Measurements from ENCODE around the gene ERCC5. TPM values are rescaled to one million over a fixed set of nuclear protein-coding genes. Genes with fewer than 3 reads are reported as not detected.

ERCC5 gene
- total RNA-seq, 1 experiment from 2014 or later = 37.6 TPM

GRCh38 chr13:102839462-102839861 is 6.4 kb upstream of the ERCC5 start:
- no peak for DNase-seq (ENCODE audit: low read depth)

DNA sequence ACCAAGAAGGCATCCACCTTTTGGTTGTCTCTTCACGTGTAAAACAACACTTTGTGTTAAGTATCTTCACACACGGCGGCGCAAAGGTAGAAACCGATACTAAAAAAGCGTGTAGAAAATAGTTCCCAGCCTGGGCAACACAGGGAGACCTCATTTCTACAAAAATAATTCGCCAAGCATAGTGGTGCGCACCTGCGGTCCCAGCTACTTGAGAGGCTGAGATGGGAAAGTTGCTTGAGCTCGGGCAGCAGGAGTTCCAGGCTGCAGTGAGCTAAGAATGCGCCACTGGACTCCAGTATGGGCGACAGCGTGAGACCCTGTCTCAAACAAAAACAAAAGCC is 573 bp upstream of the ERCC5 start:
- DNase-seq (ENCODE audit: low read depth) = no peak

DNA sequence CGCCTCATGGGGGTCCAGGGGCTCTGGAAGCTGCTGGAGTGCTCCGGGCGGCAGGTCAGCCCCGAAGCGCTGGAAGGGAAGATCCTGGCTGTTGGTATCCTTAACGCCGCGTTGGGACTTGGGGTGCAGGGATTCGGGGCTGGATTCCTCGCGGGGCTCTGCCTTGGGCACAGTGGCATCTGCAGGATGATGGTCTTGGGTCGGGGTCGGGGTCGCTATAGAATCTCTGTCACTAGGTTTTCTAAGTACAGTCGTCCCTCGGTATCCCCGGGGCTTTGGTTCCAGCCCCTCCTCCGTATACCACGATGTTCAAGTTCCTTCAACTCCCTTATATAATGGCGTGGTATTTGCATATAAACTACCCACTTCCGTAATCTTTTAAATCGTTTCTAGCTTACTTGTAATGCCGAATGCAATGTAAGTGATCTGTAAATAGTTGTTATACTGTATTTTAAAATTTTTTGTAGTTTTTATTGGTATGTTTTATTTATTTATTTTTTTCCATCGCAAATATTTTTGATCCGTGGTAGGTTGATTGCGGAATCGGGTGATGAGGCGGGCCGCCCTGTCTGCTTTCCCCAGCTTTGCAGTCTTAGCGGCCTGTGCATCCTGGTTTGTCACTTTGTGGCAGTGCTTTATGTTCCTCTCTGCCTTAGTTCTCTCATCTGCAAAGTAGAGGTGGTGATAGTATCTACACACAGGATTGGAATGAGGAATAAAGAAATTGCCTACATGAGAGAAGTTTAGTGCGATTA is 606 bp downstream of the ERCC5 start:
- peak; percentile 39 for DNase-seq (ENCODE audit: low read depth)

DNA sequence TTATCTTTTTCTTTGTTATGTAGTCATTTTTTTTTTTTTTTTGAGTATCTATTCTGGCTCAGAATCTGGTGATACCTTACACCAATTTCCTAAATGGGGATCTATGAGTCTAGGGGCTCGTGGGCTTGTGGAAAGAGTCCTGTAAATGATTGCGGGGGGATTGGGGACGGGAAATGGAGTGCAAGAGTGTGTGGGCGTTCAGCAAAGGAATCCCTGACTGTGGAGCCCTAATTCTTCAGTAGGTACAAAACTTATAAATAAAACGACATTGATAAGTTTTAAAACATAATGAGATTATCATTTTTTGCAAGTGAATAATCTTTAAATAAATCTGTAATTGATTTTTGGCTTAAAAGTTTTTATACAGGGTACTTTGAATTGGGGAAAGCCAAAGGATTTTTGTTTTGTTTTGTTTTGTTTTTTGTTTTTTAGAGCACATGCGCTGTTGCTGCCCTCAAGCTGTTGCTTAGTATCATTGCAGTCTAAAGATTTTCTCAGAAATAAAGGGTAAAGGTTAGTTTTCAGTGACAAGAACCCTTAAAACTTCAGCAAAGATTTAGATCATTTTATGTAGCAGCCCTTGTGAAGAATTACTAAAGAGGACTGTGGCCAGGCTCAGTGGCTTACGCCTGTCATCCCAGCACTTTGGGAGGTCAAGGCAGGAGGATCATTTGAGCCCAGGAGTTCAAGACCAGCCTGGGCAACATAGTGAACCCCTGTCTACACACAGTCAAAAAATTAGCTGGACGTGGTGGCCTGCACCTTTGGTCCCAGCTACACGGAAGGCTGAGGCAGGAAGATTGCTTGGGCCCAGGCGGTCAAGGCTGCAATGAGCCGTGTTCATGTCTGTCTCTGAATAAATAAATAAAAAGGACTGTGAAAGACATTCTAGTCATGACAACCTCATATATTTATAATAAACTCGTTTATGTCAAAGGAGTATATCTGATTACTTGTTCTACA is 1.7 kb downstream of the ERCC5 start:
- DNase-seq (ENCODE audit: low read depth) = peak; percentile 32

DNA sequence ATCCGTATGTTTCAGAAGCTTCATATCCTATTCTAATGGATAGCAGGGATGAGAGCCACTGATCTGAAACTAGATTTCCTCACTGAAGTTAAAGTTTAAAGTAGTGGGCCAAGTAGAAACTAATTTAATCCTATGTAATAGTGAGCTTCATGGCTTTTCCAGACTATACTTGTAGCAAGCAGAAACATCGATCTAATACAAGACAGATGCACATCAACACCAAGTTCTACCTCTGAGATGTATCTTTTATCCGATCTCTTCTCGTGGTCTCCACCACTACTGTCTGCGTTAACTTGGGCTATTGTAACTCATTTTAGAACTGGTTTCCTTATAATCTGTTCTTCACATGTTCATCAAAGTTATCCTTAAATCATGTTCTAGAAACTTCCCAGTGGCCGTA is 3.1 kb downstream of the ERCC5 start:
- DNase-seq (ENCODE audit: low read depth) = no peak

- no peak for DNase-seq (ENCODE audit: low read depth)
Measured at GRCh38 chr13:102852556-102852955, 6.7 kb downstream of the ERCC5 start.

- no peak for DNase-seq (ENCODE audit: low read depth)
Measured at GRCh38 chr13:102854675-102855074, 8.8 kb downstream of the ERCC5 start.

- peak; percentile 69 for DNase-seq (ENCODE audit: low read depth)
Measured at GRCh38 chr13:102856557-102856956, 10.7 kb downstream of the ERCC5 start.

- DNase-seq (ENCODE audit: low read depth) = no peak
Measured at GRCh38 chr13:102862624-102863210, 16.9 kb downstream of the ERCC5 start.

DNA sequence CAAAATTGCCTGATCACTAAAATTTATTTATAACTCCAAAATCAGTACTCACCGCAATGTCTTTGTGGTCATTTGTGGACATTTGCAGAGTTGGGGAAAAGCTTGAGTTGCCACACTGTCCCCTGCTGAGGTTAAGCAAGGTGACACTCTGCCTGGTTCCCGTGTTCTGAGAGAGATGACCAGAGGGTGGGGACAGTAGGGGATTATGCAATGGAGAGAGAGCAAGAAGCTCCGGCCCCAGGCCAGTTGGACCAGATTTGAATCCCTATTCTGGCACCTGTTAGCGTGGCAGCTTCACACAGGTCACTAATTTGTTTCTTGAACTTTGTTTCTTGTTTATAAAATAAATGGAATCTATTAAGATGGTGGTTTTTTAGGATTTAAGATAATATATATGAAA is 17.8 kb downstream of the ERCC5 start:
- no peak for DNase-seq (ENCODE audit: low read depth)

- DNase-seq (ENCODE audit: low read depth) = no peak
Measured at GRCh38 chr13:102868366-102868936, 22.6 kb downstream of the ERCC5 start.

DNA sequence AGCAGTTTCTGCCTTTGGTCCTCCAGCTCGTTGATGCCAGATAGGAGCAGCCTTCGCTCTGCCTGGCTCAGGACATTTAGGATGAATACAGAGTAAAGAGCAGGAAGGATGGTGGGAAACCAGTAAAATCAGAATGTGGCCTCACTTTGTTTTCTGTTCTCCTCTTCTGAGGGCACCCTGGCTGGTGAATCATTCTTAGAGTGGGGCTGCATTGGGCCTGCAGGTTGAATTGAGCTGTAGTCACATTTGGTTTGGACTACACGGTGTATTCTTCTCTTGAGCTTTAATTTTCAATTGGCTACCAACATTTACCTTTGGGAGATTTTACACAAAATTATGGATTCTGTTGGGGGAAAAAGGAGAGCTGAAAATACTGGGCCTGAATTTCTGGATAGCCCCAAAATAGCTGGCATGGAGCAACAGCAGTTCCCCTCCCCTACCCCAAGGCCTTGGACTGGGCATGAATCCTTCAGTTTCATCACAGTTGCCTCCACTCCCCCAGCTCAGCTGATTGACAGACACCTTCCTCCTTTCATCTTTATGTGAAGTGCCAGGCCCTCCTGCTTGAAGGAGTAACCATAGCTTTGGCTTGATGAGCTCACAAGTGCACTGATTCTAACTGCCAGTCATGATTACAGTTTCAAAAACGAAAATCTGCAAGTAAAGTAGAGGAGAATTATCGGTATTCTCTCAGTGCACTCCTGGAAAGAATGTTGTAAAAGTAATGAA is 24.3 kb downstream of the ERCC5 start:
- DNase-seq (ENCODE audit: low read depth) = no peak

DNA sequence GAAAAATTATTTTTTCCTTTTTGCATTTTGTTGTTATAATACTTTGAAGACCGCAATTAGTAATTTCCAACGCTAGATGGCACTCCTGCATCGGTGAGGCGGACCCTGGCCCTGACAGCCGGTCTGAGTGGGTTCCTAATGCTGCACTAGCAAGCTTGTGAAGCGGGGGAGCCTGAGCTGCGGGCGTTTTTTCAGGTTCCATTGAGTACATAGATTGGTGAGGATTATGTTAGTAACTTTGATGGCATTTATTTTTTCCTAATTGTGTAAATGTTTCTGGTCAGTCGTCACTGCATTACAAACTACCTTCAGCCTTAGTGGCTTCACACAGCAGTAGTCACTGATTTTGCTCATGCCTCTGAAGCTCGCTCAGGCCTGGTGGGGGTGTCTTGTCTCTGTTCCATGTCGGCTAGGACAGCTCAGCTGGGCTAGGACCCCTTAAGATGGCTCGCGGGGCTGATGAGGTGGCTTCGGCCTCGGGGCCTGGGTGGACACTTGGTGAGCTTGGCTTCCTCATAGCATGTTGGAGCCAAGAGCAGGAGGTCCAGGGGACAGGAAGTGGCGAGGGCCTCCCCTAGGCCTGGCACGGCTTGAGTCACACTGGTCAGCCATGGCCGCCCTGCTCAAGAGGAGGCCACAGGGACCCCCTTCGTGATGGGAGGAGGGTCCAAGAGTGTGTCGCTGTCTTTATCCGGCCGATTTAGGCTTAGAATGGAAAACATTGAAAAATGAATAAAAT is 25.0 kb downstream of the ERCC5 start:
- DNase-seq (ENCODE audit: low read depth) = peak; percentile 44

- no peak for DNase-seq (ENCODE audit: low read depth)
Measured at GRCh38 chr13:102872131-102872530, 26.3 kb downstream of the ERCC5 start.

GRCh38 chr13:102872531-102872930 is 26.7 kb downstream of the ERCC5 start:
- no peak for DNase-seq (ENCODE audit: low read depth)

- no peak for DNase-seq (ENCODE audit: low read depth)
Measured at GRCh38 chr13:102873653-102874052, 27.8 kb downstream of the ERCC5 start.

- DNase-seq (ENCODE audit: low read depth) = no peak
Measured at GRCh38 chr13:102875256-102875655, 29.4 kb downstream of the ERCC5 start.

DNA sequence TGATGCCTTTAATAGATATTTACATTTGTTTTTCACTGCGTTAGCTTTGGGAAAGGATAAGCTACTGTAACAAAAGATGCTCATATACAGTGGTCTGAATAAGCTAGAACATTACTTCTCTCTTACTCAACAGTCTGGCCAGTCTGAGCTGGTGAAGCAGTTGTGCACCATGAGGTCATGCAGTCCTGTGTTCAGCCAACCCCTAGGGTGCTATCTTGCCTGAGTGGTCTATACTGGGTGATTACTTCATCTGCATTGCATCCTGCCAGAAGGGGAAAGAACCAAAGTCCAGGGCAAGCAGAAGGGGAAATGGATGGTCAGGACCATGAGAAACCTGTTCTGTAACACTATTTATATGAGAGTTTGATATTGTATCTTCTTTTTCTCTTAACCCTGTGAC is 31.5 kb downstream of the ERCC5 start:
- no peak for DNase-seq (ENCODE audit: low read depth)

GRCh38 chr13:102878481-102878880 is 32.6 kb downstream of the ERCC5 start:
- DNase-seq (ENCODE audit: low read depth) = no peak

DNA sequence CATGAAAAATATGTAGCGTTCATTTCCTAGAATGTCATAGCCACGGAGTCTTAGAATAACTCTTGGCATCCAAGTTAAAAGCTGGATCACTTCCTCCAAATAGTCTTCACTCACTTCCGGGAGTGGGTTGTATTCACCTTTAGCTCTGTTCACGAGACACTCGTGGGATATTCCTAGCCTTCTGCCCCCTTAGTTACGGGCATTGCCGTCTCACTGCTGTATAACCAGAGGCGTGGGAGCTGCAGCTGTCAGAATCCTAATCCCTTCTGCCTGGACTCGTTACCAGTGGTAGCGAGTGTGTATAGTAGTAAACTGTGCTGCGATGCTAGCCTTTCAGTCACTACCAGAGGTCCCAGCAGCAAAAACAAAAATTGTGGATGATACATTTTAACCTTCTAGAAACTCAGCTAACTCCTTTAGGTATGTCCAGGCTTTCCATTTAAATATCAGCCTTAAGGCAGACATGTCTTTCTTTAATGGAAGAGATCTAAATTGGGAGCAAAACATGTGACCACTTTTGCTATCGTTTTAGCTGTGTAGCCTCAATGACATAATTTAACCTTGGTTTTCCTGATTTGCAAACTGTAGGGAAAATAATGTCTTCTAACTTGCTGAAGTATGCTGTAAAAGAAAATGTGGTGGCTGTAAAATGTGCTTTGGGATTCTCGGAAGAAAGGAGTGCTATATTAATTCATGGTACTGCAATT is 34.1 kb downstream of the ERCC5 start:
- DNase-seq (ENCODE audit: low read depth) = no peak

Data from RPMI7951 (cell line).